NCI-H146 (cell line): ENCODE data around the gene NSD1.

Experiments
- DNase-seq: peaks from one replicate; lab custom pipeline; 2025; lab: John Stamatoyannopoulos, UW

The NSD1 gene

GRCh38 chr5:177133096-177133852 is at the start of gene NSD1:
TSS of gene NSD1 (plus strand) at chr5:177133773. CDS start at chr5:177135104, 1,331 bp downstream.
- DNase-seq, result peak; percentile 66

GRCh38 chr5:177084175-177084574 is 49.4 kb upstream of the NSD1 start:
- no peak for DNase-seq

GRCh38 chr5:177085985-177086653 is 47.5 kb upstream of the NSD1 start:
- no peak for DNase-seq

- peak; percentile 67 for DNase-seq
These were observed 46.7 kb upstream of the NSD1 start, which contains the start of gene FGFR4 for GRCh38 chr5:177086654-177087397. TSS of gene FGFR4 (plus strand) at chr5:177086915. CDS start at chr5:177089603, 2,688 bp downstream.

GRCh38 chr5:177087398-177088005 is 46.1 kb upstream of the NSD1 start:
- DNase-seq, result no peak

GRCh38 chr5:177089127-177089526 is 44.4 kb upstream of the NSD1 start:
- no peak for DNase-seq

GRCh38 chr5:177089825-177090641 is 43.5 kb upstream of the NSD1 start:
- no peak for DNase-seq

- DNase-seq, result no peak
These were observed 42.8 kb upstream of the NSD1 start for GRCh38 chr5:177090813-177091212.

GRCh38 chr5:177091232-177091631 is 42.3 kb upstream of the NSD1 start:
- no peak for DNase-seq

GRCh38 chr5:177092178-177093081 is 41.1 kb upstream of the NSD1 start:
- no peak for DNase-seq

GRCh38 chr5:177093082-177093712 is 40.4 kb upstream of the NSD1 start:
- DNase-seq, result no peak

- no peak for DNase-seq
These were observed 39.8 kb upstream of the NSD1 start for GRCh38 chr5:177093803-177094202.

GRCh38 chr5:177094224-177095087 is 39.1 kb upstream of the NSD1 start:
- peak; percentile 19 for DNase-seq

- no peak for DNase-seq
These were observed 38.4 kb upstream of the NSD1 start for GRCh38 chr5:177095088-177095669.

GRCh38 chr5:177096162-177097015 is 37.2 kb upstream of the NSD1 start:
- DNase-seq, result no peak

GRCh38 chr5:177097016-177097985 is 36.3 kb upstream of the NSD1 start:
- no peak for DNase-seq
